ENCODE data around the gene ATRX. TPM values are rescaled to one million over a fixed set of nuclear protein-coding genes. Genes with fewer than 3 reads are reported as not detected.

Gene ATRX
- total RNA-seq, 1 experiment from 2014 or later, result 85.8 TPM

DNA sequence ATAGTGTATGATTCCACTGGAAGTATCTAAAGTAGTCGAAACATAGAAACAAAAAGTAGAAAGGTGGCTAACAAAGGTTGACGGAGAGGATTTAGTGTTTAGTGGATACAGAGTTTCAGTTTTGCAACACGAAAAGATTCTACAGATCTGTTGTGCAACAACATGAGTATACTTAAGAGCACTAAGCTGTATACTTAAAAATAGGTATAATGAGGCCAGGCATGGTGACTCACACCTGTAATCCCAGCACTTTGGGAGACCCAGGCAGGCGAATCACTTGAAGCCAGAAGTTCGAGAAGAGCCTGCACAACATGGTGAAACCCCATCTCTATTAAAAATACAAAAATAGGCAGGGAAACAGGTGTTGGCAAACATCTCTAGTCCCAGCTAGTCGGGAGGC, 7.9 kb upstream of the ATRX start:
- intact Hi-C loops (cut with micrococcal nuclease; ENCODE audit: unreplicated experiment) (no loop called here), in situ Hi-C loops (cut with HindIII; ENCODE audit: low pct_unique_long_range_greater_than_20kb, low sequenced_read_pairs) (no loop called here)
- POLR2A ChIA-PET, result no interaction called here
- TF ChIP-seq SIN3A (IDR thresholded peaks at IDR 0.05; ENCODE audit: borderline replicate concordance, insufficient read depth, low read depth, low read length), result no peak
- no peak for TF ChIP-seq CTCF (IDR thresholded peaks at IDR 0.05)
- no peak for TF ChIP-seq REST (IDR thresholded peaks at IDR 0.05; ENCODE audit: insufficient read depth in 1 of 2, low read depth in 2 of 2, low read length in 1 of 2)
- TF ChIP-seq TCF7L2 (IDR thresholded peaks at IDR 0.05; ENCODE audit: low read depth, low read length), result no peak
- TF ChIP-seq POLR2AphosphoS5 (IDR thresholded peaks at IDR 0.05; ENCODE audit: low read depth, low read length), result no peak
- H3K4me3 ChIP-seq (ENCODE audit: low read depth in 2 of 2, low read length in 2 of 2), result no peak overlapping the region
- CTCF ChIA-PET, result no interaction called here
- no TSS peak for BruUV-seq (replicated peaks)
- DNase-seq (ENCODE audit: low read depth, low spot score) (no peak), ATAC-seq (no peak)
- no peak overlapping the region for H3K27ac ChIP-seq (ENCODE audit: low read length)
- no peaks in the 10 kb centered on the region for H3K36me3 ChIP-seq (ENCODE audit: control insufficient read depth, insufficient read depth, low read length)
- H3K27me3 ChIP-seq (ENCODE audit: control insufficient read depth, insufficient read depth, low read length), result no peaks in the 10 kb centered on the region
- H3K9me3 ChIP-seq (ENCODE audit: control insufficient read depth, insufficient read depth, low read depth, low read length), result no peaks in the 10 kb centered on the region
- no peaks in the 10 kb centered on the region for H3K4me1 ChIP-seq (ENCODE audit: control insufficient read depth, insufficient read depth, low read length)

DNA sequence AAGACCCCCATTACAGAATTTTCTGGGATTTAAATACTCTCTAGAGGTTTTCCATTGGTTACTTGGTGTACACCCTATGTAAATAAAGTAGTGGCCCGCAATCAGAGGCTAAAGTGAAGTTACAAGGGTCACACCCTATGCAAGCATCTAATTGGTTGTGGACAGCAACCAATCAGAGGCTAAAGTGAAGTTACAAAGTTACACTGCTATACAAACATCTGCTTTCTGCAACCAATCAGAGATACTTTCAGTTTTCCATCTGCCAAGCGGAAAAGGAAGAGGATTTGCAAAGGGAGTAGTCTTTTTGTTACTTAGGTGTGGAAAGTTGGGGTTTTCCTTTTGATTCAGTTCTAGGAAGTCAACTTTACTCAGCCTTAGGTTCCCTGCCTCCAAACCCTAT, 2.0 kb upstream of the ATRX start:
- Histone ChIP-seq H3K4me3 (ENCODE audit: low read depth in 2 of 2, low read length in 2 of 2) (peak overlapping the region; percentile 83 to 86), H3K27ac (ENCODE audit: low read length) (peak overlapping the region; percentile 90), H3K9me3 (ENCODE audit: control insufficient read depth, insufficient read depth, low read depth, low read length) (no peaks in the 10 kb centered on the region), H3K27me3 (ENCODE audit: control insufficient read depth, insufficient read depth, low read length) (no peaks in the 10 kb centered on the region), H3K4me1 (ENCODE audit: control insufficient read depth, insufficient read depth, low read length) (0 out of 2 replicates have a peak, but pooled peaks cover 7% of the 10 kb centered on the region), H3K36me3 (ENCODE audit: control insufficient read depth, insufficient read depth, low read length) (no peaks in the 10 kb centered on the region)
- no peak for DNase-seq (ENCODE audit: low read depth, low spot score)
- ChIA-PET POLR2A (interaction anchor here (1.0 kb wide), 1 partner anchor 10 kb away, joined by 3 read pairs; no protein-coding TSS in a partner anchor), CTCF (no interaction called here)
- peak; percentile 77 for ATAC-seq
- intact Hi-C loops (cut with micrococcal nuclease; ENCODE audit: unreplicated experiment), result no loop called here
- in situ Hi-C loops (cut with HindIII; ENCODE audit: low pct_unique_long_range_greater_than_20kb, low sequenced_read_pairs), result no loop called here
- TF ChIP-seq TCF7L2 (IDR thresholded peaks at IDR 0.05; ENCODE audit: low read depth, low read length), result no peak
- TF ChIP-seq POLR2AphosphoS5 (IDR thresholded peaks at IDR 0.05; ENCODE audit: low read depth, low read length), result no peak
- TF ChIP-seq CTCF (IDR thresholded peaks at IDR 0.05), result no peak
- no peak for TF ChIP-seq REST (IDR thresholded peaks at IDR 0.05; ENCODE audit: insufficient read depth in 1 of 2, low read depth in 2 of 2, low read length in 1 of 2)
- TF ChIP-seq SIN3A (IDR thresholded peaks at IDR 0.05; ENCODE audit: borderline replicate concordance, insufficient read depth, low read depth, low read length), result no peak
- no TSS peak for BruUV-seq (replicated peaks)

All from Panc1 (cell line).